GM19193 (cell line): Measurements from ENCODE around the gene ATF6.

Experiments used
- POLR2A ChIP-seq: IDR thresholded peaks from 4 replicates; pipeline ENCODE4 v1.6.1; 2011; ENCODE audit not compliant: insufficient read depth, insufficient read length; ENCODE audit errors: extremely low read depth

The ATF6 gene

GRCh38 chr1:161787355-161787754 is 21.2 kb downstream of the ATF6 start:
- TF ChIP-seq POLR2A: no peak

DNA sequence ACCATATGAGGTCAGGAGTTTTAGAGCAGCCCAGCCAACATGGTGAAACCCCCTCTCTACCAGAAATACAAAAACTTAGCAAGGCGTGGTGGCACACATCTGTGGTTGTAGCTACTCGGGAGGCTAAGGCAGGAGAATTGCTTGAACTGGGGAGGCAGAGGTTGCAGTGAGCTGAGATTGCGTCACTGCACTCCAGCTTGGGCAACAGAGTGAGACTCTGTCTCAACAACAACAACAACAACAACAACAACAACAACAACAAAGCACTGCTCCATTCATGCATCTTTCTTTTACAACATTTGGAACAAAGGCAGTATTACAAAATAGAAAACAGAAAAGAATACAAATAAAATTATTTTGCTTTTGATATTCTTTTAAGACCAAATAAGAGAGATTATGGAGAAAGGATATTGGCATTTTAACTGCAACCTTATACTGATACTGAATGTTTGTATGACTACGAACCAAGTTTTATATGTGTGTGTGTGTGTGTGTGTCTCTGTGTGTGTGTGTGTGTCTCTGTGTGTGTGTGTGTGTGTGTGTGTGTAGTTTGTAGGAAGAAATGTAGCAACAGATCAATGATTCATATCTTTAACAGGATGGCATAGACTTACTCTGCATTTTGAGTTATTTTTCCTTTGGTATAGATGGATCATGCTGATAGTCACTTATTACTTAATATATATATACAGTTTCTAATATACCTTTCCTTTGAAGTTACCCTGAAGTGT is 24.6 kb downstream of the ATF6 start:
- no peak for TF ChIP-seq POLR2A

GRCh38 chr1:161791904-161792655 is 26.0 kb downstream of the ATF6 start:
- TF ChIP-seq POLR2A: no peak

- no peak for TF ChIP-seq POLR2A
Observed at GRCh38 chr1:161792740-161793139, 26.6 kb downstream of the ATF6 start.

GRCh38 chr1:161799792-161800191 is 33.7 kb downstream of the ATF6 start:
- TF ChIP-seq POLR2A: no peak

- TF ChIP-seq POLR2A: no peak
Observed at GRCh38 chr1:161801955-161802354, 35.8 kb downstream of the ATF6 start.

DNA sequence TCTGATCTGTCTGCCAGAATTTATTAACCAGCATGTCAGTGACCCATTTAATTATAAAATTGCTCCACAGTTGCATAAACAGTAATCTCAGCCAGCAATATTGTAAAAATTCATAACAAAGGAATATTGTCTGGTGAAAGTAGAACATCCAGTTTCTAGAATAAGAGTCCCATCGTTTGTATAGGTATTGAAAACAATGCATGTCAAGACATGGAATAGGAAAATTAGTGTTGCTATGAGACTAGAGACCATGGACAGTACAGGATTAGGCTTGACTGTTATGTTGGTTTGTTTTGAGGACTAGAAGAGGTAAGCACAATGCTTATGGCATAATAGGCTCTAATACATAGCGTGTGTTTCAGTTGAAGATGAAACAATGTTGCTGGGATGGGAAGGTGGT is 37.1 kb downstream of the ATF6 start:
- no peak for TF ChIP-seq POLR2A

- TF ChIP-seq POLR2A: no peak
Observed at GRCh38 chr1:161805399-161806197, 39.5 kb downstream of the ATF6 start.

DNA sequence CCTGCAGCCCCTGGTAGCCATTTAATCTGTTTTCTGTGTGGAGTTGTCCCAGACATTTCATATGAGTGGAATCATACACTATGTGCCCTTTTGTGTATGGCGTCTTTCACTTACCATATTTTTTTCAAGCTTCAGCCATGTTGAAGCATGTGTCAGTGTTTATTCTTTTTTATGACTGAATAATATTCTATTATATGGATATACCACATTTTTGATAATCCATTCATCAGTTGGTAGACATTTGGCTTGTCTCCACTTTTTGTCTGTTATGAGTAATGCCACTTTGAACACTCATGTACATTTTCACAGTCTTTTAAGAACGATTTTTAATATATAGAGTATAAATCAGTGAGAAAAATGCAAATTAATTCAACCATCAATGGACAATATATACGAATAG is 44.7 kb downstream of the ATF6 start:
- no peak for TF ChIP-seq POLR2A

- no peak for TF ChIP-seq POLR2A
Observed at GRCh38 chr1:161816201-161816600, 50.1 kb downstream of the ATF6 start.

- TF ChIP-seq POLR2A: no peak
Observed at GRCh38 chr1:161817176-161817730, 51.1 kb downstream of the ATF6 start.

DNA sequence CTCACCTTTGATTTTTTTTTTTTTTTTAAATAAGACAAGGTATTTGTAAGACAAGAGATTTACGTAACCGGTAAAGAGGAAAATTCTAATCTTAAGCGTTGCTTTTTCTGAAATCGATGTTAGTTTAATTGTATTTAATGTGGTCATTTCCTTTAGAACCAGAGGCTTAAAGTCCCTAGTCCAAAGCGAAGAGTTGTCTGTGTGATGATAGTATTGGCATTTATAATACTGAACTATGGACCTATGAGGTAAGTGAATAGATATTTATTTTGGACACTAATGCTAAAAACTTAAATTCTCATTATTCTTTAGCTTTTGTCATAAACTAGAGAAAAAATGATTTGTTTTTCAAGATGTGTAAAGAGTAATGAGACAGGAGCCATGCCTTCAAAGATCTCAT is 54.8 kb downstream of the ATF6 start:
- no peak for TF ChIP-seq POLR2A

- TF ChIP-seq POLR2A: no peak
Observed at GRCh38 chr1:161824618-161825017, 58.5 kb downstream of the ATF6 start.

DNA sequence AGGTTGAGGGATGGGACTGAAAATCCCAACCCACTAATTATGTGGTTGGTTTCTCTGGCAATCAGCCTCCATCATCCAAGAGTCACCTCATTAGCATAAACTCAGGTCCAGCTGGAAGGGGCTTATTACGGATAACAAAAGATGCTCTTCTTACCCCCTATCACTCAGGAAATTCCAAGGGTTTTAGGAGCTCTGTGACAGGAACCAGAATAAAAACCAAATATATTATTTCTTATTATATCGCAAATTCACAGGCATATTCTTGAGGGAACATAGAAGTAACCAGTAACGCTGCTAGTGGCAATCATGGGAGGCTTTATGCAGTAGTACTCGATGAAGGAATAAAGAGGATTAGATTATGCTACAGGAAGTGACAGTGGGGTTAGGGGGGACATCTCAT is 59.7 kb downstream of the ATF6 start:
- TF ChIP-seq POLR2A: no peak

GRCh38 chr1:161826478-161826877 is 60.4 kb downstream of the ATF6 start:
- TF ChIP-seq POLR2A: no peak
